Head of caudate nucleus (tissue), 42 donors: Measurements from ENCODE around the gene CPLANE2.

Source experiments
- DNase-seq, 42 donors: peaks; one replicate each; pipeline versions ENCODE4 v3.0.0 to v3.0.0-alpha.2; 2020 to 2021; ENCODE audit warnings: mixed read lengths in 7 of 42
- intact Hi-C: fragments of 100-400 bp; cut with DNase I; formaldehyde crosslinking; loops from one replicate; pipeline ENCODE4 v1.15.0; 2022

CPLANE2 gene

GRCh38 chr1:16181887-16182719 is 54.9 kb downstream of the CPLANE2 start:
- DNase-seq = no peak
- intact Hi-C loops = no loop called here
